Measurements from ENCODE around the gene CD4. TPM values are rescaled to one million over a fixed set of nuclear protein-coding genes. Genes with fewer than 3 reads are reported as not detected.
"Not testable (repeated sequence)": the region's sequence is repeated elsewhere in the genome, so short reads cannot be mapped to it uniquely, and the experiment has no call there.

The CD4 gene
- total RNA-seq, 3 donors from 2014 or later, result 42.0 to 76.9 (median 51.4) TPM

GRCh38 chr12:6870304-6870703, 81.0 kb downstream of the CD4 start:
- Mint-ChIP-seq H3K36me3 (ENCODE audit: insufficient read depth) (peaks cover 33% of the 10 kb centered on the region), H3K4me3 (peak overlapping the region; percentile 49), H3K4me1 (ENCODE audit: low read depth) (peaks cover 53% of the 10 kb centered on the region)
- ATAC-seq; H3K9me3 Mint-ChIP-seq; H3K27me3 Mint-ChIP-seq (ENCODE audit: low read depth); DNase-seq: not testable (repeated sequence)

Other genes starting within 250 kb of the CD4 start
- 10 to 100 TPM in 1 of 3 donors, 1 to 10 TPM in 2; 8.5 to 10.2 (median 9.8) TPM for gene IFFO1, start 233.5 kb upstream of the CD4 start, total RNA-seq
- 100 to 1,000 TPM; 267 to 300 (median 270) TPM for gene NOP2, start 221.2 kb upstream of the CD4 start, total RNA-seq
- gene CHD4, start 182.1 kb upstream of the CD4 start, total RNA-seq, result 100 to 1,000 TPM; 311 to 336 (median 332) TPM
- gene LPAR5, start 153.6 kb upstream of the CD4 start, total RNA-seq, result 1 to 10 TPM; 3.8 to 5.5 (median 5.1) TPM
- 1 to 10 TPM in 1 of 3 donors, under 1 TPM in 2; 0.65 to 1.3 (median 0.71) TPM for gene ACRBP, start 142.1 kb upstream of the CD4 start, total RNA-seq
- 1 to 10 TPM; 5.9 to 7.5 (median 6.9) TPM for gene ING4, start 126.4 kb upstream of the CD4 start, total RNA-seq
- gene ZNF384, start 100.2 kb upstream of the CD4 start, total RNA-seq, result 10 to 100 TPM; 59.7 to 70.2 (median 63.3) TPM
- gene PIANP, start 88.7 kb upstream of the CD4 start, total RNA-seq, result under 1 TPM; 0.20 to 0.57 (median 0.40) TPM
- gene COPS7A, start 65.5 kb upstream of the CD4 start, total RNA-seq, result 10 to 100 TPM; 46.5 to 54.4 (median 48.1) TPM
- 100 to 1,000 TPM; 185 to 199 (median 189) TPM for gene MLF2, start 36.4 kb upstream of the CD4 start, total RNA-seq
- gene PTMS, start 23.2 kb upstream of the CD4 start, total RNA-seq, result 10 to 100 TPM; 26.3 to 32.6 (median 29.4) TPM
- gene LAG3, start 17.0 kb upstream of the CD4 start, total RNA-seq, result 100 to 1,000 TPM in 1 of 3 donors, 10 to 100 TPM in 2; 71.1 to 125 (median 86.4) TPM
- under 1 TPM in 2 of 3 donors, not detected in 1; 0.08 to 0.38 TPM for gene GPR162, start 32.3 kb downstream of the CD4 start, total RNA-seq
- under 1 TPM; 0.63 to 0.98 (median 0.83) TPM for gene P3H3, start 38.9 kb downstream of the CD4 start, total RNA-seq
- gene GNB3, start 51.4 kb downstream of the CD4 start, total RNA-seq, result under 1 TPM; 0.13 to 0.90 (median 0.38) TPM
- 1 to 10 TPM; 1.7 to 4.0 (median 3.1) TPM for gene CDCA3, start 61.8 kb downstream of the CD4 start, total RNA-seq
- 100 to 1,000 TPM; 169 to 192 (median 176) TPM for gene USP5, start 62.6 kb downstream of the CD4 start, total RNA-seq
- gene TPI1, start 78.0 kb downstream of the CD4 start, total RNA-seq, result 1,000 to 10,000 TPM; 1,135 to 1,217 (median 1,169) TPM
- 1 to 10 TPM; 5.6 to 8.5 (median 6.7) TPM for gene SPSB2, start 83.8 kb downstream of the CD4 start, total RNA-seq
- gene LRRC23, start 115.3 kb downstream of the CD4 start, total RNA-seq, result 1 to 10 TPM; 2.1 to 3.0 (median 3.0) TPM
- gene ENO2, start 125.1 kb downstream of the CD4 start, total RNA-seq, result 10 to 100 TPM; 83.5 to 97.4 (median 85.2) TPM
- gene ATN1, start 138.4 kb downstream of the CD4 start, total RNA-seq, result 10 to 100 TPM; 65.8 to 73.9 (median 70.7) TPM
- not detected for gene RNU7-1, start 154.3 kb downstream of the CD4 start, total RNA-seq
- 100 to 1,000 TPM; 180 to 190 (median 184) TPM for gene C12orf57, start 154.5 kb downstream of the CD4 start, total RNA-seq
- 100 to 1,000 TPM; 309 to 404 (median 401) TPM for gene PTPN6, start 161.8 kb downstream of the CD4 start, total RNA-seq
- gene PHB2, start 181.1 kb downstream of the CD4 start, total RNA-seq, result 100 to 1,000 TPM; 619 to 718 (median 635) TPM
- 100 to 1,000 TPM; 215 to 254 (median 223) TPM for gene EMG1, start 181.4 kb downstream of the CD4 start, total RNA-seq
- gene LPCAT3, start 228.9 kb downstream of the CD4 start, total RNA-seq, result 10 to 100 TPM; 24.4 to 27.6 (median 25.0) TPM